KOPT-K1 (cell line): ENCODE measurements around the gene KRT74.

Experiments
- H3K27ac ChIP-seq: fragments of 200-600 bp; sonication (generic); 2 replicates; pipeline ENCODE4 v1.5.1; 2016; ENCODE audit warnings: antibody characterized with exemption, mild to moderate bottlenecking, low read depth, low read length; ENCODE audit not compliant: poor library complexity, severe bottlenecking
- H3K36me3 ChIP-seq: fragments of 200-600 bp; sonication (generic); 2 replicates; pipeline ENCODE4 v1.5.1; 2017; ENCODE audit warnings: antibody characterized with exemption, mild to moderate bottlenecking, low read length, moderate library complexity; ENCODE audit not compliant: insufficient read depth
- H3K9me3 ChIP-seq: fragments of 200-600 bp; sonication (generic); 2 replicates; pipeline ENCODE4 v1.5.1; 2017; ENCODE audit warnings: antibody characterized with exemption, low read length, mild to moderate bottlenecking; ENCODE audit not compliant: insufficient read depth, poor library complexity, severe bottlenecking

The KRT74 gene

DNA sequence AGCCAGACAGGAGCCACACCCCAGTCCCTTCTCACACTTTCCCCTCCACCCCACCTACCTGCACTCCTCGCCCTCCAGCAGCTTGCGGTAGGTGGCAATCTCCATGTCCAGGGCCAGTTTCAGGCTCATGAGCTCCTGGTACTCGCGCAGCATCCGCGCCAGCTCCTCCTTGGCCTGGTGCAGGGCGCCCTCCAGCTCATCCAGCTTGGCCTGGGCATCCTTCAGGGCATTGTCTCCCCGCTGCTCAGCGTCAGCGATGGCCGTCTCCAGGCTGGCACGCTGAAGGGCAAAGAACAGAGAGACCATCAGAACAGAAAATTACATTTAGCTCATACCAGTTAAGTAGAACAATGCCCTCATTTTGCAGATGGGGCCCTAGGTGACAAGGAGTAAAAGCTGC is 5.5 kb downstream of the KRT74 start:
- no peaks in the 10 kb centered on the region for H3K9me3 ChIP-seq
- no peaks in the 10 kb centered on the region for H3K36me3 ChIP-seq
- no peak overlapping the region for H3K27ac ChIP-seq

DNA sequence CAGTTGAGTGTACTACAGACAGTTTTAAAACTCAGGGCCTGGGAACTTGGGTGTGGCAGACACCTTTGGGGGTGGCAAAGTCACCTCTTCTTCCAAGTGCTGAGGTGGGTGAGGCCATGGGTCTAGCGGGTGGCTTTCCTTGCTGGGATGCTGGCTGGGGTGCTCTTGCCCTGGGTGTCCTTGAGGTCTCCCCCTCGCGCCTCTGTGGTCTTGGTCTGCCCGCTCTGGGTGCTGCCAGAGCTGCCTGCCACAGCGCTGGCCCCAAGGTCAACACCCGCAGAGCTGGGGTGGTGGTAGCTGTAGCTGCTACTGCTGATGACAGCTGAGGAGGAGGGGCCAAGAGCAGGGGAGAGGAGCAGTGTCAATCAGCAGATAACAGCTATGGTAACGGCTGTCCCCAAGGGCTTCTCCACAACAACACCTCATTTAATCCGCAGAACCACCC is 6.8 kb downstream of the KRT74 start:
- no peaks in the 10 kb centered on the region for H3K36me3 ChIP-seq
- no peak overlapping the region for H3K27ac ChIP-seq
- no peaks in the 10 kb centered on the region for H3K9me3 ChIP-seq

DNA sequence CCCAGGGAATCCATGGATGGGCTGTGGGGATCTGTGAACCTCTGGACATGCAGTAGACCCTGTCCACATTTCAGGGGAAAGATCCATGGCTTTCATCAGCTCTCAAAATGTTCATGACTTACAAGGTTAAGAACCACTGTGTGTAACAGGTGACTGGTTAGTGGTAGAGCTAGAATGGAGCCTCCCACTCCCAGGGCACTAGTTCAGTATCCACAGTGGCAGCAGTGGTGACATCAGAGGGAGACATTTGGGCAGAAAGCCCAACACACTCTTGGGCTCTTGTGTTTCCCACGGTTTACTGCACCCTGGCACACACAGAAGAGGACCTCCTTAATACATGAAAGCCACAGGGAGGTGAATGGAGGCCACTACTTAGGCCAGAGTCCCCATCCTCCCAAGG is 9.1 kb downstream of the KRT74 start:
- Histone ChIP-seq H3K9me3 (no peaks in the 10 kb centered on the region), H3K36me3 (no peaks in the 10 kb centered on the region), H3K27ac (no peak overlapping the region)

DNA sequence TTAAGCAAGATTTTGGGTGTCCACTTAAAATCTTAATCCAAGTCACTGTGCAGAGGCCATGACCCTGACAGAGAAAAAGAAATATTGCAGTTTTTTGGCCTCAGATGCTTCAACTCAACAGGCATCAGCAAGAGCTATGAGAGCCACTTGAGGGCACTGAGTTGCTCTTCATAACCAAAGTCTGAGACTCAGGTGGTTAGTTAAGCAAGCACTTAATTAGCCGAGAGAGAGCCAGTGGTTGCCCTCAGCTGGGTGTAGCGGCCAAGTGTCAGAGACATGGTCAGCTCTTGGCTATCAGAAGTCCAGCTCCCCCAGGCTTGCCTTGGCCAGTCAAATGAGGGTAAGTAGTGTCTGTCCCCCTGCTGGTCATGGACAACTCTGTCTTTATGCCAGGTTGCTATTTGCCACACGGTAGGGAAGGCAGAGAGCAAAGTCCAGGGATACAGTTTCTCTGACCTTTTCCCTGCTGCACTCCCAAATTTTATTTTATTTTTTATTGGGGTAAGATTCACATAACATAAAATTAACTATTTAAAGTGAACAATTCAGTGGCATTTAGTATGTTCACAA is 11.7 kb downstream of the KRT74 start:
- Histone ChIP-seq H3K9me3 (no peaks in the 10 kb centered on the region), H3K27ac (no peak overlapping the region), H3K36me3 (no peaks in the 10 kb centered on the region)

DNA sequence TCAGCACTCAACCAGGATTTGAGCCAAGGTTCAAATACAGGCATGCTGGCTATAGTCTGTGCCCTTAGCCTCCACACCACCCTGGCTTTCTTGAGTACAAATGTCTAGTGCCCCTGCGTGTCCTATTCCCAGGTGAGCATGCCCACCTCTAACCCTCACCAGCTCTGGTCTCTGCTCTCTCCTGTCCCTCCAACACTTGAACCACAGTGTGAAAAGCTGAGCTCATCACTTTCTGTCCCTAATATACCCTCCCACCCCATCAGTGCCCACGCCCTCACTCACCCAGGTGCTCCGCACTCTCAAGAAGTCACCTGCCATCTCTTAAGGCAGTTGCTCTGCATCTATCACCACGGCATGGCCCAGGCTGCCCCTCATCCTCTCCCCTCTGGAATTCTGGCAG is 13.7 kb downstream of the KRT74 start:
- Histone ChIP-seq H3K27ac (no peak overlapping the region), H3K9me3 (no peaks in the 10 kb centered on the region)

DNA sequence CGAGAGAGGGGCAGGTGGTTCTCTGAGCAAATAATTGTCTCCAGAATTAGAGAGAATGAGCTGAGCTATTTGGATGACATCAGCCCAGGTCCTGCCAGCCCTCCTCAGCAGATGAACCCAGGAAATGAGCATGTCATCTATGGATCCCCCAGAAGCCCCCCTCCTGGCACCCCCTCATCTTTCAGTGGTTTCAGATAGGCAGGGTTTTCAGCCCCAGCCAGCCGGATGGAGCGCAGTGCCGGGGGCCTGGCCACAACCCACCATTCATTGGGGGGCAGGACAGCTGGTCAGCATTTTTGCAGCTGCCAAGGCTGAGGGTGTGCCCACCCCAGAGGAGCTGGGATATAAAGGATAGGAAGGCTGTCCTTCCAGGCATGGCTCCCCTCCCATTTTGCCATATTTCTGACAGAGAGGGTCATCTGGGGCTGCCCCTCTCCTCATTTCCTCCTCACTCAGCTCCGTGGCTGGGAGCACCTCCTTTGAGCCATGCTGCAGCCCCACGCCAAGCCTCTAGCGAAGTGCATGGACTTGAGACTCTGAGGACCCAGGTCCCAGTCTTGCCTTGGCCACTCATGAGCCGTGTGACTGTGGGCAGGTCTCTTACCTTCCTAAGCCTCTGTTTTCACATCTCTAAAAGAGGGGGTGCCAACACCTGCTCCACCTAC is 14.7 kb downstream of the KRT74 start:
- H3K36me3 ChIP-seq, result no peaks in the 10 kb centered on the region
- no peak overlapping the region for H3K27ac ChIP-seq
- no peaks in the 10 kb centered on the region for H3K9me3 ChIP-seq

More for the DNA sequence above, 13.7 kb downstream of the KRT74 start:
- H3K36me3 ChIP-seq, result no peaks in the 10 kb centered on the region

DNA sequence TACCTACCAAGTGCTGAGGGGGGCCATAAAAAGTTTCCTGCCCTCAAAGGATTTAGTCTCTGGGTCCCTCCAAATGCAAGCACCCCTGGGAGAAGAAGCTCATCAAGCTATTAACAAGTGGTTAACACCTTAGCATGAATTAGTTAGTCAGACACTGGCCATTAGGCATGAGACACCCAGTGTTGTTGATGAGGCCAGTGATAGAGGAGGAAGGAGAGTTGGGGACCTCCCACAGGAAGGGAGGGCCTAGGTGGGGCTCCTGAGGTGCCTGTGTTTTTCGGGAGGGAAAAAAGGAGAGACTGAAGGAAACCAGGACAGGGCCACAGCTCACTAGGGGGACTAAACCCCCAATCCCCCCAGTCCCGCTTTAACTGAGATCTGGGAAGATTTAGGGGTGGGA is 16.2 kb downstream of the KRT74 start:
- H3K27ac ChIP-seq, result no peak overlapping the region
- H3K36me3 ChIP-seq, result no peaks in the 10 kb centered on the region
- H3K9me3 ChIP-seq, result no peaks in the 10 kb centered on the region

DNA sequence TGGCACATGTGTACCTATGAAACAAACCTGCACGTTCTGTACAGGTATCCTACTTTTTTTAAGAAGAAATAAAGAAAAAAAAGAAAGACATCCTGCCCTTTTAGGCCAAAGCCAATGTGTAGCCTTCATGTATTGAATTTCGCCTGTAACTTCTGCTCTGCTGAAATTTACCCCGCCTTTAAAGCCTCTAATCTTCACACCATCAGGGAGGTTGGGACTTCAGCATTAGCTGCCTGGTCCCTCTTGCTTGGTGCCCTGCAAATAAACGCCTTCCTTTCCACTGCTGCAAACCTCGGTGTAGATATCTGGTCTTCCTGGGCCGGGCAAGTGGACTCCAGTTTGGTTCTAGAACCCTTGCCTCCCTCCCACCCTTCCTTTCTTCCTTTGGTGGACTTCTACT is 18.1 kb downstream of the KRT74 start:
- Histone ChIP-seq H3K9me3 (no peaks in the 10 kb centered on the region), H3K27ac (no peak overlapping the region), H3K36me3 (no peaks in the 10 kb centered on the region)

DNA sequence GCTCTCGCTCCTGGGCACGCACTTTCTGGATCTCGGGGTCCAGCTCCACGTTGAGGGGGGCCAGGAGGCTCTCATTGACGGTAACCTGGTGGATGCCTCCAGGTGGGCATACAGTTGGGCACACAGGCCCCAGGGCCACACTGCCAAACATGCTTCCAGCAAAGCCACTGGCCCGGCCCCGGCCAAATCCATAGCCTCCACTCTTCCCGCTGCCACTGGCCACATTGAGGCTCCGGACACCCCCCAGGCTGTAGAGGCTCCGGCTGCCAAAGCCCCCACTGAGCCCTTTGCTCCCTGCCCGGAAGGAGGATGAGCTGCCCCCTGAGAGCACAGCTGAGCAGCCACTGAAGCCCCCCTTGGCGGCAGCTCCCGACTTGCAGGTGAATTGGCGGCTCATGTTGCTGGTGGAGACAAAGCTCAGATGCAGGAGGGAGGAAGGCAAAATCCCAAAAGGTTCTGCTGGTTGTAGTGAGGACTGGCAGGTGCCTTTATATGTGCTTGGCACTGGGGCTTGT is 20.9 kb downstream of the KRT74 start, which contains the start of gene KRT71:
KRT71 (minus strand) TSS at position 465 of the 515 bp plus-strand sequence; CDS start at position 397, 68 bp downstream.
- Histone ChIP-seq H3K27ac (no peak within 1 kb of the TSS), H3K9me3 (no peaks in the 10 kb centered on the region), H3K36me3 (no peaks in the 10 kb centered on the region)

DNA sequence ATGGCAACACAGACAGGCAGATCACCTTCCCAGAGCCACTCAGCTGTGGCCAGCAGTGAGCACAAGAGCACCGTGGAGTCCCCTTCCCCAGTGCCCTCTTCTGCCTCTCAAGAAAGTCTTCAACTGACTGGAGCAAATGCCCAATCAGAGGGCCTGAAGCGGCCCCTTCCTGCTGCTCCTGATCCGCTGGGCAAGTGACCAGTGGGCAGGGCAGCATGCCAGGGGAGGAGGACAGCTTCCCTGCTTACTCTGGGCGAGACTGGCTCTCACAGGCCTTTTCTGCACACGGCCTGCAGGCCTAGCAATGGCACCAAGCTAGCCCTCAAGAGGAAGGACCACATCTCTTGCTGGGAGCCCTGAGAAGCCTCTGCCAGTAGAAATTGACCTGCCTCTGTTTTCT is 21.6 kb downstream of the KRT74 start:
- Histone ChIP-seq H3K36me3 (no peaks in the 10 kb centered on the region), H3K9me3 (no peaks in the 10 kb centered on the region), H3K27ac (no peak overlapping the region)

DNA sequence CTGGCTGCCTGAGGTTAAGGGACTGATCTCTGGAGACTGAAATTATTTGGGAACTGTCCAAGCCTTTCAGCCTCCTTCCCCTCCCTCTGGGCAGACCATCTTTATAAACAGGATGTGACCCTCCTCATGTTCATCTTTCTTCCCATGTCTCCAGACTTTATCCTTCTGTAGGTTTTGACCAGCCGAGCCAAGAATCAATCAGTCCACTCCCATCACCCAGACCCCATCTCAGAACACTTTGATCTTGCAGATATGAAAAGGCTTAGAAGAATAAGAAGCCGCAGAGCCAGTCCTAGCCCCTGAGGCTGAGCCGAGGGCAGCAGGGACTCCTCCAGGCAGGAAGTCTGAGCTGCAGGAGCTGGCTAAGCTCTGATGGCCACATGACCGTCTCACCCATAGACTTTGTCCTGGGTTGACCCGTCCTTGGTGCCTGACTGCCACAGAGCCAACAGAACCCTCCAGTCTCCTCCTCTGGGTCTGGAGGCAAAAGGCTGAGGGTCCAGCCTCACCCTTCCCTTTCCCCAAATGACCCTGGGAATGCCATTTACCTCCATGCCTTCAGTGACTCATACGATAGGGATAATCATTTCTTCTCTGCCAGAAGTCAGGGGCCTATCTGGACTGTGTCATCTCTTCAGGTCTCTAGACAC is 22.3 kb downstream of the KRT74 start:
- Histone ChIP-seq H3K27ac (no peak overlapping the region), H3K36me3 (no peaks in the 10 kb centered on the region), H3K9me3 (no peaks in the 10 kb centered on the region)

DNA sequence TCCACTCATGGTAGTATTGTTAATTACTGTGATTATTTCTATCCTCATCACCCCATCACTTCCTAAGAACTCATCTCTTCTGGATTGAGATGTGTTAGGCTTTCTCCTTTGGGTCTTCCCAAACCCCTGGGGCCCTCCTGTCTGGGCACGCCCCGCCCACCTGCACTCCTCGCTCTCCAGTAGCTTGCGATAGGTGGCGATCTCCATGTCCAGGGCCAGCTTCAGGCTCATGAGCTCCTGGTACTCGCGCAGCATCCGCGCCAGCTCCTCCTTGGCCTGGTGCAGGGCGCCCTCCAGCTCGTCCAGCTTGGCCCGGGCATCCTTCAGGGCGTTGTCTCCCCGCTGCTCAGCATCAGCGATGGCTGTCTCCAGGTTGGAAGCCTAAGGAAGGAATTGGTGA is 27.5 kb downstream of the KRT74 start:
- H3K36me3 ChIP-seq, result no peaks in the 10 kb centered on the region
- no peak overlapping the region for H3K27ac ChIP-seq
- no peaks in the 10 kb centered on the region for H3K9me3 ChIP-seq

DNA sequence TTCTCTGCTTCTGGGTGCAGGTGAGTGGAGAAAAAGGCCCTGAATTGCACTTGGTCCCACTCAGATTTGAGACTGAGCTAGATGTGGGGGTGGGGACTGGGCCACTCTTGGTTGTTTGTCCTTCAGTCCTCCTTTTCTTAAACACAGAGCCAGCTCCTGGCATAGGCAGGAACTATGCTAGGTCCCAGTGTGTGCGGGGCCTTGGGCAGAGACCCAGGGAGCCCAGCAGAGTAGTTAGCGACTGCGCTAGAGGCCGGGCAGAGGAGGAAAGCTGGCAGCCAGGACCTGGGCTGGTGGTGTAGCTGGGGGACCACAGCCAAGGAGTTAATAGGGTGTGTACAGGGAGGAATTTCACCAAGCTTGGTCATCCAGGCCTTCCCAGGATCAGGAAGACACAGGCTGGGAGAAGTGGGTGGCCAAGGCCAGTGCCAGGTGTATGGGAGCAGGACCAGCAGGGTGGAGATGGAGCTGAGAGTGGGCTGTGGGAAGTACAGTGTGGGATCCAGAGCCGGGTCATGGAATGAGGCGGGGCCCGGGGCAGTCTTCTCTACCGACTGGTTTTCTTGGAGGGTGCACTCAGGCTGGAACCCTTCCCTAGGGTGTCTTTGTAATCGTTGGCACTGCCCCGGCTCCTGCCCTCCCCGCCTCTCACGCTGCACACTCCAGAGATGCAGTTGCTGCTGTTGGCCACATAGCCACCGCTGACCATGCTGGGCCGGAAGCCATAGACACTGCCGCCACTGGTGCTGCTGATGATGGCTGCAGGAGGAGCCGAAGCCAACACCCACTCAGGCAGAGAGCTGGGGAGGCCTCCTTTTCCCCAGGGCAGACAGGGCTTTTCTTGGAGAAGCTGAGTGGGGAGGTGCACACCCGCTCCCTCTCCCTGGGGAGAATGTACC is 29.4 kb downstream of the KRT74 start:
- no peaks in the 10 kb centered on the region for H3K36me3 ChIP-seq
- H3K9me3 ChIP-seq, result no peaks in the 10 kb centered on the region
- H3K27ac ChIP-seq, result no peak overlapping the region

DNA sequence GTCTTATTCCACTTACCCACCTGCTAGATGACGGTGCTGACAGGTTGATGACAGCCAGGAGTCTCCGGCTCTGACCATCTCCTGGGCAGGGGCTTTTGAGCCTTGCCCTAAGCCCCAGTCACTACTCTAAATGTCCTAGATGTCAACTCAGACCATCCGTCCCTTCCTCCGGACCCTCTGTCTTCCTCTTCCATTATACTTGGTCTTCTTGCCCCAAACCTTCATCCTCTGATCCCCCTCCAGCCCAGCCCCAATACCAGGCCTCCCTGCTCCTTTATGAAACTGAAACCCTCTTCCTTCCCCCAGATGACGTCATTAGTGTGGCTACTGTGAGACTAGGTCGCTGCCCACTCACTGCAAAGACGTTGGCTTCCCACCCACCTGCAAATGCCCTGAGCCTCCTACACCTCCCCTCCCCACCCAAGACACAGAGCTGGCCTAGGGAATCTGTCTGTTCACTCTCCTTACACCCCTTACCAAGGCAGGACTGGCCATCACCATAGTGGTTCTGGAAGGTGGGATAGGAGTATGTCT is 30.8 kb downstream of the KRT74 start:
- Histone ChIP-seq H3K9me3 (no peaks in the 10 kb centered on the region), H3K27ac (no peak overlapping the region)

DNA sequence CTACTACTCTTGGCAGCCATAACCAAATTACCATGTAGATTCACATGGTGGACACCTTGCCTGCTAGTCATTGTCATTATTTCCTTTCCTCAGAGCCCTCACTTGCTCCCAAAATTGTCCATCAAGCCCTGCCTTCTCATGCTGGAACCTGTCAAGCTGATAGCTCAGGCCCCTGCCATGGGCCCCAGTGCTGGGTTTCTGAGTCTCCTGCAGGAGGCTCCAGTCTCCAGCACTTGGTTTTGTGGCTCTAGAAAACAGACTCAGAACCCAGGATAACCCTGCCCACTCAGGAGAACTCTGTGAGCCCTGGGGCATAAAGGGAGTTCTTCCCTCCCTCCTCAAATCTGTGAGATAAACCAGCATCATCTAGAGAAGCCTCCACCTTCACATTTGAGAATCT is 31.5 kb downstream of the KRT74 start:
- no peaks in the 10 kb centered on the region for H3K36me3 ChIP-seq
- no peak overlapping the region for H3K27ac ChIP-seq

More for the DNA sequence above, 30.8 kb downstream of the KRT74 start:
- H3K36me3 ChIP-seq, result no peaks in the 10 kb centered on the region

More for the DNA sequence above, 31.5 kb downstream of the KRT74 start:
- no peaks in the 10 kb centered on the region for H3K9me3 ChIP-seq
